SK-N-SH (cell line): ENCODE measurements around the gene GPR157.

Experiments used
- EP300 ChIP-seq, 2 experiments: IDR thresholded peaks; 2 replicates each; pipeline versions ENCODE4 v1.4.0 to v1.6.1; 2012; ENCODE audit warnings: borderline replicate concordance in 1 of 2, low read depth in 1 of 2, low read length in 1 of 2
- EZH2phosphoT487 ChIP-seq: fragments of 200-600 bp; sonication (generic); IDR thresholded peaks from 2 replicates; pipeline ENCODE4 v1.6.1; 2017; ENCODE audit warnings: low read depth, mixed run types, mild to moderate bottlenecking, antibody characterized with exemption, moderate library complexity, borderline replicate concordance
- GABPA ChIP-seq: IDR thresholded peaks from 2 replicates; pipeline ENCODE4 v1.4.0; 2012; ENCODE audit warnings: low read depth, mild to moderate bottlenecking
- MAX ChIP-seq: IDR thresholded peaks from 2 replicates; pipeline ENCODE4 v1.4.0; 2012; ENCODE audit warnings: low read depth
- POLR2AphosphoS5 ChIP-seq: IDR thresholded peaks from 2 replicates; pipeline ENCODE4 v1.6.1; 2012; ENCODE audit warnings: low read depth, low read length
- RAD21 ChIP-seq: IDR thresholded peaks from 2 replicates; pipeline ENCODE4 v1.6.1; 2012; ENCODE audit warnings: mild to moderate bottlenecking, low read length
- RCOR1 ChIP-seq: fragments of 150-350 bp; IDR thresholded peaks from 2 replicates; pipeline ENCODE4 v1.6.1; 2017; ENCODE audit warnings: antibody characterized with exemption, low read length
- REST ChIP-seq: IDR thresholded peaks from 2 replicates; pipeline ENCODE4 v1.6.1; 2012; ENCODE audit warnings: mild to moderate bottlenecking, low read depth, low read length, moderate library complexity
- SMC3 ChIP-seq: IDR thresholded peaks from 2 replicates; pipeline ENCODE4 v1.6.1; 2012; ENCODE audit warnings: low read depth, low read length, improper control_type of control experiment
- TAF1 ChIP-seq: IDR thresholded peaks from 2 replicates; pipeline ENCODE4 v1.6.1; 2012; ENCODE audit warnings: low read depth, mild to moderate bottlenecking, low read length, moderate library complexity, borderline replicate concordance
- TF ChIP-seq, protein P1 (sequence below): fragments of 200-600 bp; sonication (generic); IDR thresholded peaks from 2 replicates; pipeline ENCODE4 v1.6.1; 2017; ENCODE audit warnings: antibody characterized with exemption, mild to moderate bottlenecking, moderate library complexity

DNA sequence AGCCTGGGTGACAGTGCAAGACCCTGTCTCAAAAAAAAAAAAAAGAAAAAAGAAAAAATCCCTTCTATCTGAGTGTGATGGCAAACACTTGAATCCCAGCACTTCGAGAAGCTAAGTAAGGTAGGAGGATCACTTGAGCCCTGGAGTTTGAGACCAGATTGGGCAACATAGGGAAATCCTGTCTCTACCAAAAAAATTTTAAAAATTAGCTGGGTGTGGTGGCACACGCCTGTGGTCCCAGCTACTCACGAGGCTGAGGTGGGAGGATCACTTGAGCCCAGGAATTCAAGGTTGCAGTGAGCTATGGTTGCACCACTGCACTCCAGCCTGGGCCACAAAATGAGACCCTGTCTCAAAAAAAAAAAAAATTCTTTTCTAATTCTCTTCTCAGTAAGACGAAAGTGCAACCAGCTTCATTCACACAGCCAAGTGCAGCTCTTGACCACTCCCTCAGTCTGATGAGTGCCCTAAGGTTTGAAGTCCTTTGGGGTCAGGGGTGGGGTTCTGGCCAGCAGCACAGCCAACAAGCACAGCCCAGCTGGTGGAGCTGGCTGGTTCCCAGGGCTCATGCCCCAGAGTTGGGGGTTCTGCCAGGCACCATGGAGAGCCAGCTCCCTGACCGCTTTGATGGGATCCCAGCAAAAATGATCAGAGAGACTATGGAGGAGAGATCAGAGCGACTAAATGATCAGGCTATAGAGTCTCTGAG, 67.5 kb downstream of the GPR157 start:
- TF ChIP-seq, protein P1, sequence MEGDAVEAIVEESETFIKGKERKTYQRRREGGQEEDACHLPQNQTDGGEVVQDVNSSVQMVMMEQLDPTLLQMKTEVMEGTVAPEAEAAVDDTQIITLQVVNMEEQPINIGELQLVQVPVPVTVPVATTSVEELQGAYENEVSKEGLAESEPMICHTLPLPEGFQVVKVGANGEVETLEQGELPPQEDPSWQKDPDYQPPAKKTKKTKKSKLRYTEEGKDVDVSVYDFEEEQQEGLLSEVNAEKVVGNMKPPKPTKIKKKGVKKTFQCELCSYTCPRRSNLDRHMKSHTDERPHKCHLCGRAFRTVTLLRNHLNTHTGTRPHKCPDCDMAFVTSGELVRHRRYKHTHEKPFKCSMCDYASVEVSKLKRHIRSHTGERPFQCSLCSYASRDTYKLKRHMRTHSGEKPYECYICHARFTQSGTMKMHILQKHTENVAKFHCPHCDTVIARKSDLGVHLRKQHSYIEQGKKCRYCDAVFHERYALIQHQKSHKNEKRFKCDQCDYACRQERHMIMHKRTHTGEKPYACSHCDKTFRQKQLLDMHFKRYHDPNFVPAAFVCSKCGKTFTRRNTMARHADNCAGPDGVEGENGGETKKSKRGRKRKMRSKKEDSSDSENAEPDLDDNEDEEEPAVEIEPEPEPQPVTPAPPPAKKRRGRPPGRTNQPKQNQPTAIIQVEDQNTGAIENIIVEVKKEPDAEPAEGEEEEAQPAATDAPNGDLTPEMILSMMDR: no peak
- TF ChIP-seq RCOR1 (no peak), TAF1 (no peak), MAX (no peak), EZH2phosphoT487 (no peak), REST (no peak), RAD21 (no peak), SMC3 (no peak), EP300 (IDR thresholded peaks at IDR 0.05; ENCODE audit: borderline replicate concordance in 1 of 2, low read depth in 1 of 2, low read length in 1 of 2) (no peak), POLR2AphosphoS5 (no peak), GABPA (no peak)
